Measurements from ENCODE around the gene C14orf93.
A peak's percentile ranks its signal among the peaks of the same experiment; 100 is the strongest.
"Not testable (repeated sequence)": the region's sequence is repeated elsewhere in the genome, so short reads cannot be mapped to it uniquely, and the experiment has no call there.

Gene C14orf93

DNA sequence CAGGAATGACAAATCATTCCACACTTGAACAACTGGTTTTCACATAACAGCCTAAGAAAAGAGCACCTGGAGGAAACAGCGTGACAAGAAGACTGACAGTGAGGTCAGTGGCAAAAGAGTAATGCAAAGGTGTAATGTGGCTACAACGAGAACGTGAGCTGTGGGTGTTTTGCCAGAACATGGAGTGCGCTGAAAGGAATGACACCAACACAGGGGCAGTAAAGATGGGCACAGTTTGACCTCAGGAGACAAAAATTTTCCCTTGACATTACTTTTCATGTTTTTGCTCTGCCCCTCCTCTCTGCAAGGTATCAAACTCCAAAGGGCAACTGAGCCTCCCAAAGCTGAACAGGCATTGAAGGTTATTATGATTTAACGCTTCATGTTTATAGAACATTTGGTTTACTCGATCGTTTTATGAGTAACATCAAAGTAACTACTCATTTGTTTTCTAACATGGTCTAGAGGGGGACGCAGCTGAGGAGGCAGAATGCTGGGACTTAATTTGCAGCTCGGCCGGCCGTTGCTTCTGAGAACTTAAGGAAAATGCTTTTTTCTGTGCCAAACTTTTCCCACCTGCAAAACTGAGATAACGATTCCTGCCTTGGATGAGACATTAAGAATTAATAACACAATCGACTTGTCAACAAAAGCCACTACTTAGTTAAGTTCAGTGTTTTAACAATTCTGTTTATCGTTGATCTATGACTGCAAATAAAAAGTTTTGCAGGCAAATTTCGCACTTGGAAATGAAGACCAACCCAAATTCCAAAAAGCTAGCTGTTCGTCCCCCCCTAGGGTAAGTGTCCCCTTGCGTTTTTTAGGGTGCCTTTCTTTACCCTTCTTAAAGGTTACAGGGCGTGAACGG is 54.0 kb downstream of the C14orf93 start:
- Histone ChIP-seq H3K4me3 (replicated peaks; ENCODE audit: low read depth, low read length) (peak overlapping the region; percentile 66), H3K27me3 (replicated peaks; ENCODE audit: control insufficient read depth, insufficient read depth, low read length) (no peaks in the 10 kb centered on the region), H3K36me3 (ENCODE audit: control insufficient read depth, insufficient read depth, low read length) (no peaks in the 10 kb centered on the region)
- TF ChIP-seq CTCF (IDR thresholded peaks at IDR 0.05; ENCODE audit: insufficient read depth, low read length, poor library complexity, severe bottlenecking) = no peak
- no peak for DNase-seq (ENCODE audit: extremely low read depth, insufficient read length)

GRCh38 chr14:22952418-22952817 is 57.5 kb downstream of the C14orf93 start:
- no peak overlapping the region for H3K4me3 ChIP-seq (replicated peaks; ENCODE audit: low read depth, low read length)
- no peak for DNase-seq (ENCODE audit: extremely low read depth, insufficient read length)
- no peaks in the 10 kb centered on the region for H3K27me3 ChIP-seq (replicated peaks; ENCODE audit: control insufficient read depth, insufficient read depth, low read length)
- peaks cover 5% of the 10 kb centered on the region for H3K36me3 ChIP-seq (ENCODE audit: control insufficient read depth, insufficient read depth, low read length)
- no peak for TF ChIP-seq CTCF (IDR thresholded peaks at IDR 0.05; ENCODE audit: insufficient read depth, low read length, poor library complexity, severe bottlenecking)

DNA sequence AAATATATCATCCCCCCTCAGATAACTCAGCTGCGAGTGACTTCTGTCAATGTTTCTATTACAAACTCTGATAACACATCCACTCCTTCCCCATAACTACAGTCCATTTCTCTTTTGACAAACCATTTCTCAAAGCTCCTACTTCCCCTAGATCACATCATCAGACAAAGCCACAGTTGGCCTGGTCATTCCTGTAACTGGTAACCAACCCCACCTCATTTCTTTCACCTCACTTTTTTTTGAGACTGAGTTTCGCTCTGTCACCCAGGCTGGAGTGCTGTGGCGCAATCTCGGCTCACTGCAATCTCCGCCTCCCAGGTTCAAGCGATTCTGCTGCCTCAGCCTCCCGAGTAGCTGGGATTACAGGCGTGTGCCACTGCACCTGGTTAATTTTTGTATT is 58.1 kb downstream of the C14orf93 start:
- not testable (repeated sequence) for H3K36me3 ChIP-seq (ENCODE audit: control insufficient read depth, insufficient read depth, low read length); H3K4me3 ChIP-seq (replicated peaks; ENCODE audit: low read depth, low read length); DNase-seq (ENCODE audit: extremely low read depth, insufficient read length); H3K27me3 ChIP-seq (replicated peaks; ENCODE audit: control insufficient read depth, insufficient read depth, low read length)

DNA sequence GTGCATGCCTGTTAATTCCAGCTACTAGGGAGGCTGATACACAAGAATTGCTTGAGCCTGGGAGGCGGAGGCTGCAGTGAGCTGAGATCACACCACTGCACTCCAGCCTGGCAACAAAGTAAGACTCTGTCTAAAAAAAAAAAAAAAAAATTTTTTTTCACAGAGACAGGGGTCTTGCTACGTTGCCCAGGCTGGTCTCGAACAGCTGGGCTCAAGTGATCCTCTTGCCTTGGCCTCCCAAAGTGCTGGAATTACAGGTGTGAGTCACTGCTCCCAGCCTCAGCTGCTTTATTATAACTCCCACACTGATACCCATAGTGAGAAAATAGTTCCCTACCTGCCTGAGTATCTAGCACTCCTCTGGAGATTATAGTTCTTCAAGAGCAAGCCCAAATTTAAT is 64.3 kb downstream of the C14orf93 start:
- Histone ChIP-seq H3K4me3 (replicated peaks; ENCODE audit: low read depth, low read length) (no peak overlapping the region), H3K27me3 (replicated peaks; ENCODE audit: control insufficient read depth, insufficient read depth, low read length) (no peaks in the 10 kb centered on the region), H3K36me3 (ENCODE audit: control insufficient read depth, insufficient read depth, low read length) (peaks cover 6% of the 10 kb centered on the region)
- DNase-seq (ENCODE audit: extremely low read depth, insufficient read length) = no peak
- no peak for TF ChIP-seq CTCF (IDR thresholded peaks at IDR 0.05; ENCODE audit: insufficient read depth, low read length, poor library complexity, severe bottlenecking)

GRCh38 chr14:22939684-22940083 is 70.3 kb downstream of the C14orf93 start:
- DNase-seq (ENCODE audit: extremely low read depth, insufficient read length) = no peak
- no peaks in the 10 kb centered on the region for H3K27me3 ChIP-seq (replicated peaks; ENCODE audit: control insufficient read depth, insufficient read depth, low read length)
- no peak for TF ChIP-seq CTCF (IDR thresholded peaks at IDR 0.05; ENCODE audit: insufficient read depth, low read length, poor library complexity, severe bottlenecking)
- no peak overlapping the region for H3K4me3 ChIP-seq (replicated peaks; ENCODE audit: low read depth, low read length)
- no peaks in the 10 kb centered on the region for H3K36me3 ChIP-seq (ENCODE audit: control insufficient read depth, insufficient read depth, low read length)
